Kasumi-1 (cell line): ENCODE results near the gene GABPA.

Experiments used
- DNase-seq, 2 experiments: peaks; one replicate each; lab custom pipeline; 2025; lab: John Stamatoyannopoulos, UW

GABPA gene

GRCh38 chr21:25809013-25809412 lies 74.2 kb downstream of the GABPA start:
- DNase-seq: no peak

- no peak for DNase-seq
Measured at GRCh38 chr21:25811186-25811585, 76.4 kb downstream of the GABPA start.

- DNase-seq: no peak
Measured at GRCh38 chr21:25813917-25814316, 79.1 kb downstream of the GABPA start.

DNA sequence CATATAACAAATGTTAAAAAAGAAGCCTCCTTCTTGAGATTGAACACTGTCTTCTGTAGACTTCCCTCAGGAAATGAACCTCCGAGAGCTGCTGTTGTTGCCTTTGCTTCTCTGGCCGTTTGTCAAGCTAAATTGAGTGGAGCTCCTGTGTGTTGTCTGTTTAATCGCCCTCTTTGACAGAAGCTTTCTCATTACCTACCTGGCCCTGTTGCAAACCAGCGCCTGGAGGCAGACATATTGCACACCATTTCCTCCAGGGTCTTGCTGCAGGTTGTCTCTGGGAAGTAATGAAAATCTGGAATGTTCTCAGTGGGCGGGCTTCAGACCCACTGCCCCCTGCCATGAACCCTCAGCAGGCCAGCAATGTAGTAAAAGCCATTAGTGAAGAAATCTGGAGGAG lies 83.3 kb downstream of the GABPA start:
- DNase-seq: no peak

DNA sequence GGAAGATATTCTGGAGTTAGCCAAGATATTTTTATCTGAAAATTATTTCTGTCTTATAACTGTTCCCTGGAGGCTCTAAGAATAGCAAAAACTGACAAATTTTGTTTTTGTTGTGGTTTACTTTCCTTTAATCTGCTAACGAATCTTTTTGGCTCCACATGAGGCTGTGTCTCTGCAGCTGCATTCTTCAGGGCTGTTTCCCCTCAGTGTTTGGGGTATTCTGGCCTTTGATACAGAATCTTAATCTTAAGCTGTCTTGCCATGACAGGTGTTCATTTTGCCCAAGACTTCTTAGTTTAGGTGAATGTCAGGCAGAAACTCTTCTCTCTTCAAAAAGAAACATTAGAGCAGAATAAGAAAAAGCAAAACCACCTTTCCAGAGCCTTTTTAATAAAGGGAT lies 83.8 kb downstream of the GABPA start:
- no peak for DNase-seq
